GM12878 (cell line): ENCODE measurements around the gene MRPS22.

Experiments
- BHLHE40 ChIP-seq, 2 experiments: fragments of 450-650 bp in 1 of 2; IDR thresholded peaks; 2 replicates each; pipeline ENCODE4 v1.6.1; 2011 to 2017; ENCODE audit warnings: low read depth in 2 of 2, borderline replicate concordance in 1 of 2, improper control_type of control experiment in 1 of 2, low read length in 1 of 2, mild to moderate bottlenecking in 1 of 2
- EP300 ChIP-seq, 2 experiments: fragments of 150-350 bp in 1 of 2; IDR thresholded peaks; 2 replicates each; pipeline ENCODE4 v1.6.1; 2011 to 2012; ENCODE audit warnings: low read depth in 2 of 2, low read length in 2 of 2, borderline replicate concordance in 1 of 2, improper control_type of control experiment in 1 of 2, inconsistent platforms in 1 of 2; ENCODE audit not compliant: control insufficient read depth in 1 of 2
- EZH2 ChIP-seq: IDR thresholded peaks from 2 replicates; pipeline ENCODE4 v1.6.1; 2012; ENCODE audit warnings: low read depth, mild to moderate bottlenecking, control low read depth, inconsistent platforms, low read length, borderline replicate concordance; ENCODE audit not compliant: control insufficient read depth
- RAD21 ChIP-seq: IDR thresholded peaks from 2 replicates; pipeline ENCODE4 v1.6.1; 2011; ENCODE audit warnings: mild to moderate bottlenecking, low read depth, low read length, moderate library complexity; ENCODE audit not compliant: insufficient read depth
- YBX1 ChIP-seq: fragments of 450-650 bp; IDR thresholded peaks from 2 replicates; pipeline ENCODE4 v1.6.1; 2016; ENCODE audit warnings: antibody characterized with exemption
- ZNF24 ChIP-seq: fragments of 450-650 bp; IDR thresholded peaks from 2 replicates; pipeline ENCODE4 v1.6.1; 2017; ENCODE audit warnings: antibody characterized with exemption, mild to moderate bottlenecking
- TF ChIP-seq, protein P1 (sequence below), 3 experiments: IDR thresholded peaks in 2 of 3; conservative IDR thresholded peaks in 1 of 3; 2 replicates each; pipeline ENCODE4 v1.5.1; 2011; ENCODE audit warnings: low read depth in 3 of 3, low read length in 3 of 3, mild to moderate bottlenecking in 3 of 3, control low read depth in 2 of 3, moderate library complexity in 2 of 3, inconsistent platforms in 1 of 3, mixed read lengths in 1 of 3; ENCODE audit not compliant: control insufficient read depth in 2 of 3, insufficient read depth in 1 of 3; ENCODE audit errors: extremely low read depth in 1 of 3
- TF ChIP-seq, protein P2 (sequence below): IDR thresholded peaks from 2 replicates; pipeline ENCODE4 v1.6.1; 2011; ENCODE audit warnings: mild to moderate bottlenecking, low read depth, low read length, moderate library complexity; ENCODE audit not compliant: insufficient replicate concordance
- TF ChIP-seq, protein P3 (sequence below): fragments of 450-650 bp; formaldehyde crosslinking; IDR thresholded peaks from 2 replicates; pipeline ENCODE4 v1.4.0; 2022; ENCODE audit warnings: mild to moderate bottlenecking, moderate library complexity
- TF ChIP-seq, protein P4 (sequence below): IDR thresholded peaks from 2 replicates; pipeline ENCODE4 v1.6.1; 2012; ENCODE audit warnings: mild to moderate bottlenecking, low read depth, low read length

DNA sequence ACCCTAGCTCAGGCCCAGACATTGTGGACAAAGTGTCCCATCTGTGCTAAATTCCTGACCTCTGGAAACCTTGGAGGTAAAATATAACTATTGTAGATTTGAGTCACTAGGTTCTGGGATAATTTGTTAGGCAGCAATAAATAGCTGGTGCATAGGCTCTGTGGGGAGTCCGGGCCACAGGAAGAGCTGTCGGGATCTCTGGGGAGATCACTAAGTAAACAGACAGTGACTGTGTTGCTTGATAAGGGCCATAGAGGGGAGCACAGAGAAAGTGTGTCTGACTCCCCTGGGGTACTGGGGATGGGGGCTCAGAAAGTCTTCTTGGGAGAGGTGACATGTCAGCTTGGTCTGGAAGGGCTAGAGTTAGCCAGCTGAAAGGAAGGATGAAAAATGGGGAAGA is 37.7 kb upstream of the MRPS22 start:
- TF ChIP-seq RAD21 (no peak), EZH2 (no peak), ZNF24 (no peak), YBX1 (no peak), BHLHE40 (IDR thresholded peaks at IDR 0.05; ENCODE audit: borderline replicate concordance in 1 of 2, low read depth in 2 of 2, low read length in 1 of 2) (no peak), EP300 (IDR thresholded peaks at IDR 0.05; ENCODE audit: borderline replicate concordance in 1 of 2, control insufficient read depth in 1 of 2, low read depth in 2 of 2, low read length in 2 of 2) (no peak)
- TF ChIP-seq, protein P1, sequence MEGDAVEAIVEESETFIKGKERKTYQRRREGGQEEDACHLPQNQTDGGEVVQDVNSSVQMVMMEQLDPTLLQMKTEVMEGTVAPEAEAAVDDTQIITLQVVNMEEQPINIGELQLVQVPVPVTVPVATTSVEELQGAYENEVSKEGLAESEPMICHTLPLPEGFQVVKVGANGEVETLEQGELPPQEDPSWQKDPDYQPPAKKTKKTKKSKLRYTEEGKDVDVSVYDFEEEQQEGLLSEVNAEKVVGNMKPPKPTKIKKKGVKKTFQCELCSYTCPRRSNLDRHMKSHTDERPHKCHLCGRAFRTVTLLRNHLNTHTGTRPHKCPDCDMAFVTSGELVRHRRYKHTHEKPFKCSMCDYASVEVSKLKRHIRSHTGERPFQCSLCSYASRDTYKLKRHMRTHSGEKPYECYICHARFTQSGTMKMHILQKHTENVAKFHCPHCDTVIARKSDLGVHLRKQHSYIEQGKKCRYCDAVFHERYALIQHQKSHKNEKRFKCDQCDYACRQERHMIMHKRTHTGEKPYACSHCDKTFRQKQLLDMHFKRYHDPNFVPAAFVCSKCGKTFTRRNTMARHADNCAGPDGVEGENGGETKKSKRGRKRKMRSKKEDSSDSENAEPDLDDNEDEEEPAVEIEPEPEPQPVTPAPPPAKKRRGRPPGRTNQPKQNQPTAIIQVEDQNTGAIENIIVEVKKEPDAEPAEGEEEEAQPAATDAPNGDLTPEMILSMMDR (IDR thresholded peaks at IDR 0.05 in 2 of 3, conservative IDR thresholded peaks at IDR 0.05 in 1 of 3; ENCODE audit: control insufficient read depth in 2 of 3, extremely low read depth in 1 of 3, insufficient read depth in 1 of 3, low read depth in 3 of 3, low read length in 3 of 3): no peak
- TF ChIP-seq, protein P2, sequence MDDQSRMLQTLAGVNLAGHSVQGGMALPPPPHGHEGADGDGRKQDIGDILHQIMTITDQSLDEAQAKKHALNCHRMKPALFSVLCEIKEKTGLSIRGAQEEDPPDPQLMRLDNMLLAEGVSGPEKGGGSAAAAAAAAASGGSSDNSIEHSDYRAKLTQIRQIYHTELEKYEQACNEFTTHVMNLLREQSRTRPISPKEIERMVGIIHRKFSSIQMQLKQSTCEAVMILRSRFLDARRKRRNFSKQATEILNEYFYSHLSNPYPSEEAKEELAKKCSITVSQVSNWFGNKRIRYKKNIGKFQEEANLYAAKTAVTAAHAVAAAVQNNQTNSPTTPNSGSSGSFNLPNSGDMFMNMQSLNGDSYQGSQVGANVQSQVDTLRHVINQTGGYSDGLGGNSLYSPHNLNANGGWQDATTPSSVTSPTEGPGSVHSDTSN: no peak
- TF ChIP-seq, protein P3, sequence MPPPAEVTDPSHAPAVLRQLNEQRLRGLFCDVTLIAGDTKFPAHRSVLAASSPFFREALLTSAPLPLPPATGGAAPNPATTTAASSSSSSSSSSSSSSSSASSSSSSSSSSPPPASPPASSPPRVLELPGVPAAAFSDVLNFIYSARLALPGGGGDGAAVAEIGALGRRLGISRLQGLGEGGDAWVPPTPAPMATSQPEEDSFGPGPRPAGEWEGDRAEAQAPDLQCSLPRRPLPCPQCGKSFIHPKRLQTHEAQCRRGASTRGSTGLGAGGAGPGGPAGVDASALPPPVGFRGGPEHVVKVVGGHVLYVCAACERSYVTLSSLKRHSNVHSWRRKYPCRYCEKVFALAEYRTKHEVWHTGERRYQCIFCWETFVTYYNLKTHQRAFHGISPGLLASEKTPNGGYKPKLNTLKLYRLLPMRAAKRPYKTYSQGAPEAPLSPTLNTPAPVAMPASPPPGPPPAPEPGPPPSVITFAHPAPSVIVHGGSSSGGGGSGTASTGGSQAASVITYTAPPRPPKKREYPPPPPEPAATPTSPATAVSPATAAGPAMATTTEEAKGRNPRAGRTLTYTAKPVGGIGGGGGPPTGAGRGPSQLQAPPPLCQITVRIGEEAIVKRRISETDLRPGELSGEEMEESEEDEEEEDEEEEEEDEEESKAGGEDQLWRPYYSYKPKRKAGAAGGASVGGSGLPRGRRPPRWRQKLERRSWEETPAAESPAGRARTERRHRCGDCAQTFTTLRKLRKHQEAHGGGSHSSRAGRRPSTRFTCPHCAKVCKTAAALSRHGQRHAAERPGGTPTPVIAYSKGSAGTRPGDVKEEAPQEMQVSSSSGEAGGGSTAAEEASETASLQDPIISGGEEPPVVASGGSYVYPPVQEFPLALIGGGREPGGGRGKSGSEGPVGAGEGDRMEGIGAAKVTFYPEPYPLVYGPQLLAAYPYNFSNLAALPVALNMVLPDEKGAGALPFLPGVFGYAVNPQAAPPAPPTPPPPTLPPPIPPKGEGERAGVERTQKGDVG (CRISPR knock-in tag): no peak
- TF ChIP-seq, protein P4, sequence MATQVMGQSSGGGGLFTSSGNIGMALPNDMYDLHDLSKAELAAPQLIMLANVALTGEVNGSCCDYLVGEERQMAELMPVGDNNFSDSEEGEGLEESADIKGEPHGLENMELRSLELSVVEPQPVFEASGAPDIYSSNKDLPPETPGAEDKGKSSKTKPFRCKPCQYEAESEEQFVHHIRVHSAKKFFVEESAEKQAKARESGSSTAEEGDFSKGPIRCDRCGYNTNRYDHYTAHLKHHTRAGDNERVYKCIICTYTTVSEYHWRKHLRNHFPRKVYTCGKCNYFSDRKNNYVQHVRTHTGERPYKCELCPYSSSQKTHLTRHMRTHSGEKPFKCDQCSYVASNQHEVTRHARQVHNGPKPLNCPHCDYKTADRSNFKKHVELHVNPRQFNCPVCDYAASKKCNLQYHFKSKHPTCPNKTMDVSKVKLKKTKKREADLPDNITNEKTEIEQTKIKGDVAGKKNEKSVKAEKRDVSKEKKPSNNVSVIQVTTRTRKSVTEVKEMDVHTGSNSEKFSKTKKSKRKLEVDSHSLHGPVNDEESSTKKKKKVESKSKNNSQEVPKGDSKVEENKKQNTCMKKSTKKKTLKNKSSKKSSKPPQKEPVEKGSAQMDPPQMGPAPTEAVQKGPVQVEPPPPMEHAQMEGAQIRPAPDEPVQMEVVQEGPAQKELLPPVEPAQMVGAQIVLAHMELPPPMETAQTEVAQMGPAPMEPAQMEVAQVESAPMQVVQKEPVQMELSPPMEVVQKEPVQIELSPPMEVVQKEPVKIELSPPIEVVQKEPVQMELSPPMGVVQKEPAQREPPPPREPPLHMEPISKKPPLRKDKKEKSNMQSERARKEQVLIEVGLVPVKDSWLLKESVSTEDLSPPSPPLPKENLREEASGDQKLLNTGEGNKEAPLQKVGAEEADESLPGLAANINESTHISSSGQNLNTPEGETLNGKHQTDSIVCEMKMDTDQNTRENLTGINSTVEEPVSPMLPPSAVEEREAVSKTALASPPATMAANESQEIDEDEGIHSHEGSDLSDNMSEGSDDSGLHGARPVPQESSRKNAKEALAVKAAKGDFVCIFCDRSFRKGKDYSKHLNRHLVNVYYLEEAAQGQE: no peak
